BJ (cell line): ENCODE data around the gene AGR2. TPM values are rescaled to one million over a fixed set of nuclear protein-coding genes. Genes with fewer than 3 reads are reported as not detected.

ENCODE experiments used
- CTCF ChIA-PET: fragments of 350-600 bp; formaldehyde crosslinking; extraction: SDS; loops from one replicate; lab custom pipeline; 2021; ENCODE audit warnings: antibody characterized with exemption, inconsistent platforms; lab: Yijun Ruan, JAX
- POLR2A ChIA-PET: fragments of 300-600 bp; sonication (Branson Sonifier 250); formaldehyde crosslinking; extraction: SDS; loops from one replicate; lab custom pipeline; 2021; ENCODE audit warnings: antibody characterized with exemption; lab: Charles Lee
- DNase-seq: peaks from one replicate; pipeline ENCODE4 v3.0.0-alpha.2; 2011; ENCODE audit warnings: low read depth
- H3K27me3 ChIP-seq: 2 replicates; pipeline ENCODE4 v1.6.0; 2011; ENCODE audit warnings: low read length; ENCODE audit not compliant: control insufficient read depth, insufficient read depth
- H3K36me3 ChIP-seq: 2 replicates; pipeline ENCODE4 v1.5.1; 2011; ENCODE audit warnings: low read length; ENCODE audit not compliant: control insufficient read depth, insufficient read depth
- H3K4me3 ChIP-seq: 2 replicates; pipeline ENCODE4 v1.5.1; 2011; ENCODE audit warnings: low read depth, mild to moderate bottlenecking, control low read depth, low read length
- CTCF ChIP-seq: IDR thresholded peaks from 2 replicates; pipeline ENCODE4 v1.5.1; 2011; ENCODE audit warnings: low read depth, mild to moderate bottlenecking, control low read depth, inconsistent platforms, low read length, moderate library complexity; ENCODE audit not compliant: insufficient read depth
- polyA plus RNA-seq: library from polyadenylated mRNA; depleted of rRNA; stranded (reverse); fragments of >200 nt; gene quantifications from 2 replicates; pipeline ENCODE4 v1.2.3, GENCODE V29; 2011

The AGR2 gene
- polyA plus RNA-seq, 1 experiment = not detected

GRCh38 chr7:16754856-16755317 lies 49.9 kb downstream of the AGR2 start:
- POLR2A ChIA-PET = no interaction called here
- DNase-seq = no peak
- no peak for TF ChIP-seq CTCF
- Histone ChIP-seq H3K27me3 (no peaks in the 10 kb centered on the region), H3K4me3 (no peak overlapping the region), H3K36me3 (no peaks in the 10 kb centered on the region)
- CTCF ChIA-PET = interaction anchor here (0.7 to 1.9 kb wide), 3 partner anchors 11 to 634 kb away, joined by 3 to 5 read pairs (median 3); no protein-coding TSS in a partner anchor

DNA sequence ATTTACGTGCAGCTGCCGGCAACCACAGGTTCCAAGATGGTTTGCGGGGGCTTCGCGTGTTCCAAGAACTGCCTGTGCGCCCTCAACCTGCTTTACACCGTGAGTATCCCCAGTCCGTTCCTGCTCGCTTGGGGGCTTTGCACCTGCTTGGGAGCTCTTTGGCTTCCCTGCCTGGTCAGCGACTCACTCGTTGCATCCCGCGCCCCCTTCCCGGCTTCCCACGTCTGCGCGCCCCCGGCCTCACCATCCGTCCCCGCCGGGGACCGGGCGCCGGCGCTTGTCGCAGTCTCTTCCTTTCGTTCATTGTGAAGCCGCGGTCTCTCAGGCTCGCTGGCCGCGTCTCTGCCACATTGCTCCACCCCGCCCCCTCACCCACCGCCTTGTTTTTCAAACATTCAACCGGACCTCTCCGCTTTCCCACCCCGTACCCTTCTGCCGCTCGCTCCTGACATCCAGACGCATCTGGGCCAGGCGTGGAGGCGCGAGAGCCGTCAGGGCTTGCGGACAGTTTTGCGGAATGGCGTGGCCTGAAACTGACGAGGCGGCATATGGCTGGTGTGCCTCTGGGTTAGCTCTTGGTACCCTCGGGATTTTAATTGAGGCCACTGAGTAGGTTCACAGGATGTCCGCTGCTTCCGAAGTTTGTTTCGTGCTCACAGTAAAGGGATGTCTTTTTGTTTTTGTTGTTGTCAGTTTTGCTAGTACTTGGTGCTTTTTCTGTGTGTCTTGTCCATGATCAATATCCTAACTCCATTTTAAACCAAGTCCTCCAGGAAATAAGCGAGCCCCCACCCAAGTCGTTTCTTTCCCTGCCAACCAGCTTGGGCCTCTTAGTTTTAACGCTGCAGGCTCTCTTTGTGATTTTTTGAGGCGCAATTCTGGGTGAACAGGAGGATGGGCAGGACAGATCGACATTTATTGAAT lies 50.6 kb downstream of the AGR2 start:
- DNase-seq = no peak
- CTCF ChIA-PET = interaction anchor here (0.6 to 1.9 kb wide), 4 partner anchors 10 to 633 kb away, joined by 3 to 5 read pairs (median 3); no protein-coding TSS in a partner anchor
- H3K36me3 ChIP-seq = no peaks in the 10 kb centered on the region
- H3K27me3 ChIP-seq = no peaks in the 10 kb centered on the region
- TF ChIP-seq CTCF = no peak
- peak overlapping the region; percentile 78 for H3K4me3 ChIP-seq
- POLR2A ChIA-PET = no interaction called here

- TF ChIP-seq CTCF = no peak
- ChIA-PET POLR2A (no interaction called here), CTCF (no interaction called here)
- no peaks in the 10 kb centered on the region for H3K36me3 ChIP-seq
- peak within 1 kb of the TSS; percentile 78 for H3K4me3 ChIP-seq
- no peak for DNase-seq
- H3K27me3 ChIP-seq = no peaks in the 10 kb centered on the region
These were observed 51.5 kb downstream of the AGR2 start, which contains the start of gene TSPAN13 for GRCh38 chr7:16753102-16753931. TSPAN13 (plus strand) TSS chr7:16753755; CDS start chr7:16753968, 213 bp downstream.

DNA sequence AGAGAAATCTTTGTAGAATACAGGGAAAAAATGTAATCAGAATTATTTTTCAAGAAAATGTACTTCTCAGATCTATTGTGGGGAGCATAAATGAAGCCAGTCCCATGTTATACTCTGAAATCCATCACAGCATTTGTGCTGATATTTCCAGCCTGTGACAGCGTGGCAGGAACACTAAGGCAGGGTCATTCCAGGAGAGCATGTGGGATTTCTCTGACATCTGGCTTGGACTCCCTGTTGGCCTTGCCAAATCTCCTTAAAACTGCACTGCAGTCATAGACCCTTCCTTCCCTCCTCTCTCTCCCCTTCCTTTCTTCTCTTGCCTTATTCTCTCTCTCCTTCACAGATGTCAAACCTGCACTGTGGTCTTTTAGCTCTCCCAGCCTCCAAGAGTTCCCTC lies 57.7 kb downstream of the AGR2 start:
- no peak for DNase-seq
- H3K36me3 ChIP-seq = no peaks in the 10 kb centered on the region
- POLR2A ChIA-PET = no interaction called here
- CTCF ChIA-PET = interaction anchor here (0.7 kb wide), 1 partner anchor 138 kb away, joined by 3 read pairs; no protein-coding TSS in a partner anchor
- no peak for TF ChIP-seq CTCF
- no peaks in the 10 kb centered on the region for H3K27me3 ChIP-seq
- no peak overlapping the region for H3K4me3 ChIP-seq
